Measurements from ENCODE around the gene MYO7A. TPM values are rescaled to one million over a fixed set of nuclear protein-coding genes. Genes with fewer than 3 reads are reported as not detected.

Gene MYO7A
- total RNA-seq, 1 donor from 2014 or later: 0.16 TPM

DNA sequence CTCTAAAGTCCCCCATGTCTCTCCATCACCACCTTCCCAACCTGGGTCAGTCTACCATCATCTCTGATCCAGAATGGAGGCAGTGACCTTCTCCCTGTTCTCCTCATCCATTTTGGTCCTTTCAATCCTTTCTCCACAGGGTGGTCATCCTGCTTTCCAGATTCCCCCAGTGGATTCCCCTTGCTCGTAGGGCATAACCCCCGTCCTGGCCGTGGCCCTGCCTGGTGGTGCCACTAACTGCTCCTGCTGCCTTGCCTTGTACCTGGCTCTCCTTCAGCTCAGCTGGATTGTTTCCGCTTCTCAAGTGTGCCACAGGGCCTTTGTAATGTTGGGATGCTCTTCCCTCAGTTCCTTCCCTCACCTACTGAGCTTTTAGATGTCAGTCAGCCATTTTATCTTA, 81.6 kb downstream of the MYO7A start:
- peaks cover 53% of the 10 kb centered on the region for H3K27me3 Mint-ChIP-seq (ENCODE audit: low read depth, unreplicated experiment)

GRCh38 chr11:77211040-77211451, 83.0 kb downstream of the MYO7A start:
- Mint-ChIP-seq H3K9me3 (ENCODE audit: unreplicated experiment) (peaks cover 6% of the 10 kb centered on the region), H3K27ac (ENCODE audit: unreplicated experiment) (no peak overlapping the region), H3K4me1 (ENCODE audit: low read depth, unreplicated experiment) (no peaks in the 10 kb centered on the region), H3K27me3 (ENCODE audit: low read depth, unreplicated experiment) (peaks cover 60% of the 10 kb centered on the region), H3K4me3 (ENCODE audit: unreplicated experiment) (no peak overlapping the region), H3K36me3 (ENCODE audit: low read depth, unreplicated experiment) (peaks cover 1% of the 10 kb centered on the region)
- TF ChIP-seq EZH2 (IDR thresholded peaks at IDR 0.05; ENCODE audit: insufficient read depth, low read length) (no peak), CTCF (IDR thresholded peaks at IDR 0.05; ENCODE audit: insufficient read depth, low read depth, low read length) (no peak)
- Histone ChIP-seq H3K4me3 (ENCODE audit: insufficient read depth, low read depth, low read length) (no peak overlapping the region), H3K27me3 (ENCODE audit: insufficient read depth, low read length) (no peaks in the 10 kb centered on the region), H3K36me3 (ENCODE audit: insufficient read depth, low read length) (no peaks in the 10 kb centered on the region), H3K9me3 (ENCODE audit: insufficient read depth, low read depth, low read length) (no peaks in the 10 kb centered on the region), H2AFZ (ENCODE audit: low read depth, low read length) (no peak overlapping the region), H3K4me1 (ENCODE audit: insufficient read depth, low read length) (no peaks in the 10 kb centered on the region), H3K79me2 (ENCODE audit: insufficient read depth, low read length) (no peaks in the 10 kb centered on the region), H3K27ac (ENCODE audit: low read depth, low read length) (no peak overlapping the region), H3K4me2 (ENCODE audit: low read length) (no peak overlapping the region), H4K20me1 (ENCODE audit: insufficient read depth, low read length) (no peaks in the 10 kb centered on the region), H3K9ac (ENCODE audit: low read length) (no peak overlapping the region)
- DNase-seq (ENCODE audit: low read depth) (no peak), FAIRE-seq (no peak)

More for the DNA sequence above, 81.6 kb downstream of the MYO7A start:
- no peak overlapping the region for H3K4me3 Mint-ChIP-seq (ENCODE audit: unreplicated experiment)
- H3K9ac ChIP-seq (ENCODE audit: low read length): no peak overlapping the region
- no peaks in the 10 kb centered on the region for H3K9me3 ChIP-seq (ENCODE audit: insufficient read depth, low read depth, low read length)
- no peak overlapping the region for H3K4me2 ChIP-seq (ENCODE audit: low read length)
- no peaks in the 10 kb centered on the region for H4K20me1 ChIP-seq (ENCODE audit: insufficient read depth, low read length)
- no peak overlapping the region for H3K27ac Mint-ChIP-seq (ENCODE audit: unreplicated experiment)
- H3K4me1 Mint-ChIP-seq (ENCODE audit: low read depth, unreplicated experiment): no peaks in the 10 kb centered on the region
- H3K27me3 ChIP-seq (ENCODE audit: insufficient read depth, low read length): no peaks in the 10 kb centered on the region
- no peak for DNase-seq (ENCODE audit: low read depth)
- peaks cover 1% of the 10 kb centered on the region for H3K36me3 Mint-ChIP-seq (ENCODE audit: low read depth, unreplicated experiment)
- H3K9me3 Mint-ChIP-seq (ENCODE audit: unreplicated experiment): peaks cover 6% of the 10 kb centered on the region
- no peaks in the 10 kb centered on the region for H3K36me3 ChIP-seq (ENCODE audit: insufficient read depth, low read length)
- no peak overlapping the region for H3K27ac ChIP-seq (ENCODE audit: low read depth, low read length)
- no peaks in the 10 kb centered on the region for H3K4me1 ChIP-seq (ENCODE audit: insufficient read depth, low read length)
- FAIRE-seq: no peak
- H3K4me3 ChIP-seq (ENCODE audit: insufficient read depth, low read depth, low read length): no peak overlapping the region
- TF ChIP-seq EZH2 (IDR thresholded peaks at IDR 0.05; ENCODE audit: insufficient read depth, low read length) (no peak), CTCF (IDR thresholded peaks at IDR 0.05; ENCODE audit: insufficient read depth, low read depth, low read length) (no peak)
- no peak overlapping the region for H2AFZ ChIP-seq (ENCODE audit: low read depth, low read length)
- H3K79me2 ChIP-seq (ENCODE audit: insufficient read depth, low read length): no peaks in the 10 kb centered on the region

- no peak for FAIRE-seq
- DNase-seq (ENCODE audit: low read depth): no peak
- peaks cover 6% of the 10 kb centered on the region for H3K9me3 Mint-ChIP-seq (ENCODE audit: unreplicated experiment)
Measured at GRCh38 chr11:77211594-77212251, 83.7 kb downstream of the MYO7A start.

More at GRCh38 chr11:77211594-77212251, 83.7 kb downstream of the MYO7A start:
- H3K27ac ChIP-seq (ENCODE audit: low read depth, low read length): no peak overlapping the region
- H4K20me1 ChIP-seq (ENCODE audit: insufficient read depth, low read length): no peaks in the 10 kb centered on the region
- no peak overlapping the region for H3K4me3 Mint-ChIP-seq (ENCODE audit: unreplicated experiment)
- H3K9ac ChIP-seq (ENCODE audit: low read length): no peak overlapping the region
- no peaks in the 10 kb centered on the region for H3K36me3 ChIP-seq (ENCODE audit: insufficient read depth, low read length)
- H3K4me1 Mint-ChIP-seq (ENCODE audit: low read depth, unreplicated experiment): no peaks in the 10 kb centered on the region
- H3K27me3 ChIP-seq (ENCODE audit: insufficient read depth, low read length): no peaks in the 10 kb centered on the region
- H3K9me3 ChIP-seq (ENCODE audit: insufficient read depth, low read depth, low read length): no peaks in the 10 kb centered on the region
- H2AFZ ChIP-seq (ENCODE audit: low read depth, low read length): no peak overlapping the region
- no peak overlapping the region for H3K27ac Mint-ChIP-seq (ENCODE audit: unreplicated experiment)
- H3K4me3 ChIP-seq (ENCODE audit: insufficient read depth, low read depth, low read length): no peak overlapping the region
- no peaks in the 10 kb centered on the region for H3K79me2 ChIP-seq (ENCODE audit: insufficient read depth, low read length)
- H3K4me2 ChIP-seq (ENCODE audit: low read length): no peak overlapping the region
- TF ChIP-seq EZH2 (IDR thresholded peaks at IDR 0.05; ENCODE audit: insufficient read depth, low read length) (no peak), CTCF (IDR thresholded peaks at IDR 0.05; ENCODE audit: insufficient read depth, low read depth, low read length) (no peak)
- no peaks in the 10 kb centered on the region for H3K4me1 ChIP-seq (ENCODE audit: insufficient read depth, low read length)
- H3K36me3 Mint-ChIP-seq (ENCODE audit: low read depth, unreplicated experiment): peaks cover 1% of the 10 kb centered on the region
- H3K27me3 Mint-ChIP-seq (ENCODE audit: low read depth, unreplicated experiment): peaks cover 54% of the 10 kb centered on the region
